MM.1S (cell line): ENCODE results near the gene SLC44A5.

Experiments used
- DNase-seq: peaks from one replicate; pipeline ENCODE4 v3.0.0-alpha.2; 2015
- H2AFZ ChIP-seq: fragments of 300-600 bp; sonication (generic); 2 replicates; pipeline ENCODE4 v1.6.0; 2016; ENCODE audit warnings: antibody characterized with exemption, low read length
- H3F3A ChIP-seq: fragments of 300-600 bp; sonication (generic); 2 replicates; pipeline ENCODE4 v1.6.1; 2016; ENCODE audit warnings: mild to moderate bottlenecking, antibody characterized with exemption, low read length, moderate library complexity, mixed read lengths; ENCODE audit not compliant: insufficient read depth
- H3K27ac ChIP-seq: fragments of 300-600 bp; sonication (generic); 2 replicates; pipeline ENCODE4 v1.5.1; 2016; ENCODE audit warnings: mild to moderate bottlenecking, low read length
- H3K27me3 ChIP-seq: fragments of 300-600 bp; sonication (generic); replicated peaks from 2 replicates; pipeline ENCODE4 v1.6.0; 2016; ENCODE audit warnings: low read length; ENCODE audit not compliant: insufficient read depth
- H3K36me3 ChIP-seq: fragments of 300-600 bp; sonication (generic); replicated peaks from 2 replicates; pipeline ENCODE4 v1.6.1; 2016; ENCODE audit warnings: mild to moderate bottlenecking, low read length, mixed read lengths; ENCODE audit not compliant: insufficient read depth
- H3K4me1 ChIP-seq: fragments of 300-600 bp; sonication (generic); 2 replicates; pipeline ENCODE4 v1.6.1; 2016; ENCODE audit warnings: low read length, mixed read lengths
- H3K4me2 ChIP-seq: fragments of 300-600 bp; sonication (generic); 2 replicates; pipeline ENCODE4 v1.6.0; 2016; ENCODE audit warnings: low read depth, low read length
- H3K4me3 ChIP-seq: fragments of 300-600 bp; sonication (generic); 2 replicates; pipeline ENCODE4 v1.5.1; 2016; ENCODE audit warnings: low read length, mixed read lengths
- H3K79me2 ChIP-seq: fragments of 300-600 bp; sonication (generic); 2 replicates; pipeline ENCODE4 v1.6.1; 2016; ENCODE audit warnings: mixed run types, low read length, mixed read lengths
- H3K9ac ChIP-seq: fragments of 300-600 bp; sonication (generic); 2 replicates; pipeline ENCODE4 v1.6.1; 2016; ENCODE audit warnings: low read length, mixed read lengths
- H3K9me2 ChIP-seq: fragments of 300-600 bp; sonication (generic); replicated peaks from 2 replicates; pipeline ENCODE4 v1.6.1; 2016; ENCODE audit warnings: mild to moderate bottlenecking, low read length, mixed read lengths; ENCODE audit not compliant: insufficient read depth
- H3K9me3 ChIP-seq: fragments of 300-600 bp; sonication (generic); replicated peaks from 2 replicates; pipeline ENCODE4 v1.6.1; 2016; ENCODE audit warnings: mild to moderate bottlenecking, low read length, mixed read lengths; ENCODE audit not compliant: insufficient read depth
- H4K20me1 ChIP-seq: fragments of 300-600 bp; sonication (generic); 2 replicates; pipeline ENCODE4 v1.6.1; 2016; ENCODE audit warnings: mild to moderate bottlenecking, low read length, moderate library complexity, mixed read lengths; ENCODE audit not compliant: insufficient read depth
- CTCF ChIP-seq: fragments of 300-600 bp; sonication (generic); IDR thresholded peaks from 2 replicates; pipeline ENCODE4 v1.5.1; 2016; ENCODE audit warnings: antibody characterized with exemption, low read length, mixed read lengths
- EZH2 ChIP-seq: fragments of 300-600 bp; sonication (generic); optimal IDR thresholded peaks from 2 replicates; pipeline ENCODE3; 2017; ENCODE audit warnings: low read depth, mild to moderate bottlenecking, antibody characterized with exemption, low read length, mixed read lengths
- EZH2phosphoT487 ChIP-seq: fragments of 300-600 bp; sonication (generic); IDR thresholded peaks from 2 replicates; pipeline ENCODE4 v1.6.1; 2018; ENCODE audit warnings: antibody characterized with exemption, low read length

Gene SLC44A5

DNA sequence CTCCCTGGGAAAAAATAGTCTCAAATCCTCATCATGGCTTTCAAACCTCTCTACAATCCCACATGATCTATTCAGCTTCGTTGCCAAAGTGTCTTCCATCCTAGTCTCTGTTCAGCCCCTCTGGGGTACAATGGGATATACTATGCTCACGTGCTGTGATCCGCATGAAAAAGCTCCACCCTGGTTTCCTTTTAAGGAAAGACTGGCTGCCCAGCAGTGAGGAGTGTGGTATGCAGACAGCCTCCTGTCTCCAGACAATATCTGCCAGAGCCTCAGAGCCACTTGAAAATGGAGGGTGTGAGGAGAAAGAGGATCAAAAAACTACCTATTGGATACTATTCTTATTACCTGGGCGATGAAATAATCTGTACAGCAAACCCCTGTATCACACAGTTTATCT is 282.2 kb downstream of the SLC44A5 start:
- no peak overlapping the region for H3K4me2 ChIP-seq
- no peak overlapping the region for H3K27ac ChIP-seq
- H4K20me1 ChIP-seq: no peaks in the 10 kb centered on the region; the same call in 1 of the 2 replicates
- H3K9ac ChIP-seq: no peak overlapping the region
- TF ChIP-seq EZH2phosphoT487: no peak
- no peaks in the 10 kb centered on the region for H3F3A ChIP-seq
- DNase-seq: no peak
- H3K4me3 ChIP-seq: no peak overlapping the region
- no peaks in the 10 kb centered on the region for H3K27me3 ChIP-seq
- H3K9me3 ChIP-seq: no peaks in the 10 kb centered on the region
- H3K36me3 ChIP-seq: no peaks in the 10 kb centered on the region
- H2AFZ ChIP-seq: no peak overlapping the region
- H3K9me2 ChIP-seq: no peaks in the 10 kb centered on the region
- no peaks in the 10 kb centered on the region for H3K79me2 ChIP-seq
- H3K4me1 ChIP-seq: no peaks in the 10 kb centered on the region

GRCh38 chr1:75327395-75327794 is 283.5 kb downstream of the SLC44A5 start:
- no peak for DNase-seq
- TF ChIP-seq CTCF (no peak), EZH2phosphoT487 (no peak), EZH2 (no peak)
- Histone ChIP-seq H3K79me2 (no peaks in the 10 kb centered on the region), H3K27me3 (no peaks in the 10 kb centered on the region), H3K9me2 (no peaks in the 10 kb centered on the region), H3K9ac (no peak overlapping the region), H3K4me3 (no peak overlapping the region), H3K36me3 (no peaks in the 10 kb centered on the region), H2AFZ (no peak overlapping the region), H3K9me3 (no peaks in the 10 kb centered on the region), H4K20me1 (no peaks in the 10 kb centered on the region; the same call in 1 of the 2 replicates), H3K4me1 (no peaks in the 10 kb centered on the region), H3K27ac (no peak overlapping the region), H3F3A (no peaks in the 10 kb centered on the region), H3K4me2 (no peak overlapping the region)

- H4K20me1 ChIP-seq: no peaks in the 10 kb centered on the region
- no peak overlapping the region for H3K27ac ChIP-seq
- no peak overlapping the region for H3K4me2 ChIP-seq
- H3K9ac ChIP-seq: no peak overlapping the region
- no peak overlapping the region for H2AFZ ChIP-seq
- H3K9me2 ChIP-seq: no peaks in the 10 kb centered on the region
- no peak for DNase-seq
- no peaks in the 10 kb centered on the region for H3K4me1 ChIP-seq
- TF ChIP-seq CTCF (no peak), EZH2 (no peak), EZH2phosphoT487 (no peak)
- no peak overlapping the region for H3K4me3 ChIP-seq
- H3K27me3 ChIP-seq: no peaks in the 10 kb centered on the region
- no peaks in the 10 kb centered on the region for H3K79me2 ChIP-seq
- H3K9me3 ChIP-seq: no peaks in the 10 kb centered on the region
- no peaks in the 10 kb centered on the region for H3F3A ChIP-seq
- no peaks in the 10 kb centered on the region for H3K36me3 ChIP-seq
These were observed 292.9 kb downstream of the SLC44A5 start for GRCh38 chr1:75317976-75318375.

- no peaks in the 10 kb centered on the region for H3K36me3 ChIP-seq
- DNase-seq: no peak
- H3K27ac ChIP-seq: no peak overlapping the region
- no peaks in the 10 kb centered on the region for H4K20me1 ChIP-seq
- TF ChIP-seq CTCF (no peak), EZH2 (no peak), EZH2phosphoT487 (no peak)
- no peaks in the 10 kb centered on the region for H3F3A ChIP-seq
- no peaks in the 10 kb centered on the region for H3K27me3 ChIP-seq
- no peaks in the 10 kb centered on the region for H3K4me1 ChIP-seq
- no peak overlapping the region for H3K9ac ChIP-seq
- H2AFZ ChIP-seq: no peak overlapping the region
- no peaks in the 10 kb centered on the region for H3K9me3 ChIP-seq
- no peak overlapping the region for H3K4me3 ChIP-seq
- no peaks in the 10 kb centered on the region for H3K79me2 ChIP-seq
- H3K9me2 ChIP-seq: no peaks in the 10 kb centered on the region
- no peak overlapping the region for H3K4me2 ChIP-seq
These were observed 294.7 kb downstream of the SLC44A5 start for GRCh38 chr1:75316230-75316629.
